Natural killer cell (primary cell): ENCODE results near the gene SLC26A9. TPM values are rescaled to one million over a fixed set of nuclear protein-coding genes. Genes with fewer than 3 reads are reported as not detected.

ENCODE experiments used
- ATAC-seq, 3 donors: fragments of 150-1000 bp in 2 of 3; fragments of 200-7000 bp in 1 of 3; cut with Tn5 transposase; 1 replicate in 1 of 3; 2 replicates in 2 of 3; pipeline ENCODE4 v1.10.0; 2021; ENCODE audit warnings: mild to moderate bottlenecking in 2 of 3, moderate library complexity in 2 of 3
- DNase-seq, 2 donors: peaks; one replicate each; pipeline versions ENCODE4 v3.0.0 to v3.0.0-alpha.2; 2013 to 2021; ENCODE audit warnings: mixed read lengths in 1 of 2
- H3K27ac ChIP-seq: one replicate; pipeline ENCODE4 v1.5.1; 2013; ENCODE audit warnings: mild to moderate bottlenecking, low read length
- H3K27me3 ChIP-seq: one replicate; pipeline ENCODE4 v1.6.1; 2013; ENCODE audit warnings: low read length; ENCODE audit not compliant: control insufficient read depth, insufficient read depth
- H3K36me3 ChIP-seq: one replicate; pipeline ENCODE4 v1.6.1; 2013; ENCODE audit warnings: low read length; ENCODE audit not compliant: control insufficient read depth, insufficient read depth
- H3K4me1 ChIP-seq: one replicate; pipeline ENCODE4 v1.6.1; 2013; ENCODE audit warnings: low read length; ENCODE audit not compliant: control insufficient read depth, insufficient read depth
- H3K4me3 ChIP-seq: one replicate; pipeline ENCODE4 v1.5.1; 2013; ENCODE audit warnings: low read length
- H3K9me3 ChIP-seq: one replicate; pipeline ENCODE4 v1.6.1; 2013; ENCODE audit warnings: low read length; ENCODE audit not compliant: control insufficient read depth, insufficient read depth
- H3K27ac Mint-ChIP-seq, 2 donors: one replicate each; pipeline ENCODE4 v1.8.0; 2022; ENCODE audit warnings: mild to moderate bottlenecking in 2 of 2, mixed read lengths in 2 of 2, moderate library complexity in 1 of 2
- H3K27me3 Mint-ChIP-seq, 2 donors: one replicate each; pipeline ENCODE4 v1.8.0; 2022; ENCODE audit warnings: low read depth in 2 of 2, mixed read lengths in 2 of 2
- H3K36me3 Mint-ChIP-seq: one replicate; pipeline ENCODE4 v1.8.0; 2022; ENCODE audit warnings: mixed read lengths
- H3K4me1 Mint-ChIP-seq, 2 donors: one replicate each; pipeline ENCODE4 v1.8.0; 2022; ENCODE audit warnings: mixed read lengths in 2 of 2
- H3K4me3 Mint-ChIP-seq: one replicate; pipeline ENCODE4 v1.8.0; 2022; ENCODE audit warnings: mild to moderate bottlenecking, moderate library complexity, mixed read lengths
- H3K9me3 Mint-ChIP-seq, 2 donors: one replicate each; pipeline ENCODE4 v1.8.0; 2022; ENCODE audit warnings: mixed read lengths in 2 of 2
- CTCF ChIP-seq: fragments of 200-600 bp; IDR thresholded peaks from one replicate; pipeline ENCODE4 v1.8.0; 2022; ENCODE audit warnings: antibody characterized with exemption
- WGBS: methylation state at CpG from one replicate; pipeline ENCODE4 v1.1.7; 2013; ENCODE audit warnings: missing lambda C conversion rate; ENCODE audit not compliant: insufficient coverage; 5-methylcytosine and 5-hydroxymethylcytosine counted together
- intact Hi-C: fragments of 100-400 bp; cut with micrococcal nuclease; formaldehyde crosslinking; loops from one replicate; pipeline ENCODE4 v1.14.2; 2022
- total RNA-seq, 4 donors: library from RNA; stranded (reverse); fragments of 120-200 nt in 1 of 4; gene quantifications; one replicate each; pipeline versions ENCODE4 v1.2.3 to v1.2.4, GENCODE V29; 2013 to 2022

SLC26A9 gene
- total RNA-seq, 3 donors from 2014 or later (not counting 1 experiment from before 2014, with no cell fraction given): not detected

- H3K27me3 Mint-ChIP-seq: no peaks in the 10 kb centered on the region
- no peak overlapping the region for H3K27ac ChIP-seq
- H3K36me3 Mint-ChIP-seq: no peaks in the 10 kb centered on the region
- H3K4me3 ChIP-seq: no peak overlapping the region
- H3K9me3 ChIP-seq: no peaks in the 10 kb centered on the region
- 86% methylated on average over 6 of the region's 6 CpGs for WGBS
- no peaks in the 10 kb centered on the region for H3K27me3 ChIP-seq
- no peaks in the 10 kb centered on the region for H3K9me3 Mint-ChIP-seq
- no peaks in the 10 kb centered on the region for H3K4me1 Mint-ChIP-seq
- ATAC-seq (no peak), DNase-seq (no peak)
- H3K36me3 ChIP-seq: no peaks in the 10 kb centered on the region
- H3K27ac Mint-ChIP-seq: no peak overlapping the region
- no peak for TF ChIP-seq CTCF
- H3K4me3 Mint-ChIP-seq: no peak overlapping the region
- intact Hi-C loops: no loop called here
- no peaks in the 10 kb centered on the region for H3K4me1 ChIP-seq
These were observed 20.9 kb downstream of the SLC26A9 start for GRCh38 chr1:205922314-205922713.

- Mint-ChIP-seq H3K27me3 (no peaks in the 10 kb centered on the region), H3K9me3 (no peaks in the 10 kb centered on the region)
- no peak for ATAC-seq
These were observed 21.7 kb downstream of the SLC26A9 start for GRCh38 chr1:205921570-205921909.

GRCh38 chr1:205920861-205921569 is 22.2 kb downstream of the SLC26A9 start:
- no peaks in the 10 kb centered on the region for H3K36me3 Mint-ChIP-seq
- WGBS: 75% methylated on average over 13 of the region's 13 CpGs
- no peak for ATAC-seq
- no peaks in the 10 kb centered on the region for H3K27me3 Mint-ChIP-seq
- Histone ChIP-seq H3K4me3 (no peak overlapping the region), H3K9me3 (no peaks in the 10 kb centered on the region), H3K27me3 (no peaks in the 10 kb centered on the region), H3K27ac (no peak overlapping the region), H3K4me1 (no peaks in the 10 kb centered on the region), H3K36me3 (no peaks in the 10 kb centered on the region)
- no peaks in the 10 kb centered on the region for H3K4me1 Mint-ChIP-seq
- no peak for TF ChIP-seq CTCF
- no peak overlapping the region for H3K4me3 Mint-ChIP-seq
- H3K27ac Mint-ChIP-seq: no peak overlapping the region
- no peak for DNase-seq
- no peaks in the 10 kb centered on the region for H3K9me3 Mint-ChIP-seq
- intact Hi-C loops: no loop called here

More at GRCh38 chr1:205921570-205921909, 21.7 kb downstream of the SLC26A9 start:
- intact Hi-C loops: no loop called here
- Mint-ChIP-seq H3K4me1 (no peaks in the 10 kb centered on the region), H3K27ac (no peak overlapping the region), H3K36me3 (no peaks in the 10 kb centered on the region), H3K4me3 (no peak overlapping the region)
- TF ChIP-seq CTCF: no peak
- Histone ChIP-seq H3K36me3 (no peaks in the 10 kb centered on the region), H3K27me3 (no peaks in the 10 kb centered on the region), H3K9me3 (no peaks in the 10 kb centered on the region), H3K27ac (no peak overlapping the region), H3K4me3 (no peak overlapping the region), H3K4me1 (no peaks in the 10 kb centered on the region)
- no peak for DNase-seq
- WGBS: 93% methylated on average over 11 of the region's 11 CpGs

- Histone ChIP-seq H3K9me3 (no peaks in the 10 kb centered on the region), H3K4me1 (peaks cover 6% of the 10 kb centered on the region), H3K36me3 (no peaks in the 10 kb centered on the region), H3K4me3 (no peak overlapping the region), H3K27me3 (no peaks in the 10 kb centered on the region), H3K27ac (no peak overlapping the region)
- H3K27me3 Mint-ChIP-seq: no peaks in the 10 kb centered on the region
- 45% methylated on average over 5 of the region's 7 CpGs for WGBS
- no peak overlapping the region for H3K27ac Mint-ChIP-seq
- no peaks in the 10 kb centered on the region for H3K4me1 Mint-ChIP-seq
- H3K36me3 Mint-ChIP-seq: no peaks in the 10 kb centered on the region
- no peak for ATAC-seq
- H3K4me3 Mint-ChIP-seq: no peak overlapping the region
- no peaks in the 10 kb centered on the region for H3K9me3 Mint-ChIP-seq
- DNase-seq: no peak
- intact Hi-C loops: no loop called here
- TF ChIP-seq CTCF: no peak
These were observed 23.1 kb downstream of the SLC26A9 start for GRCh38 chr1:205920159-205920558.
